Transverse colon (tissue), 4 donors: ENCODE data around the gene RAP1GAP2.

ENCODE experiments used
- CTCF ChIP-seq, 5 experiments: fragments of 200-600 bp in 3 of 5; fragments of 450-650 bp in 2 of 5; sonication (generic) in 3 of 5; IDR thresholded peaks; 1 replicate in 2 of 5; 2 replicates in 3 of 5; pipeline ENCODE4 v1.5.1; 2016 to 2017; ENCODE audit warnings: antibody characterized with exemption in 5 of 5, inconsistent platforms in 3 of 5, mild to moderate bottlenecking in 2 of 5, moderate library complexity in 1 of 5
- EP300 ChIP-seq: sonication (generic); formaldehyde crosslinking; IDR thresholded peaks from one replicate; pipeline ENCODE4 v1.6.1; 2017; ENCODE audit warnings: antibody characterized with exemption, low read depth
- POLR2A ChIP-seq: fragments of 450-650 bp; IDR thresholded peaks from one replicate; pipeline ENCODE4 v1.6.1; 2016; ENCODE audit warnings: antibody characterized with exemption, mild to moderate bottlenecking, moderate library complexity
- POLR2AphosphoS5 ChIP-seq, 3 donors: sonication (generic); formaldehyde crosslinking; IDR thresholded peaks; one replicate each; pipeline ENCODE4 v1.6.1; 2016; ENCODE audit warnings: antibody characterized with exemption in 3 of 3

- TF ChIP-seq CTCF (IDR thresholded peaks at IDR 0.05) (no peak), POLR2A (no peak), POLR2AphosphoS5 (IDR thresholded peaks at IDR 0.05) (no peak), EP300 (no peak)
Observed at GRCh38 chr17:2911035-2911754, 115.0 kb downstream of the RAP1GAP2 start.
